HG03095 (cell line): ENCODE data around the gene NGF.

Experiments
- ATAC-seq: cut with Tn5 transposase; IDR thresholded peaks from one replicate; pipeline ENCODE4 v1.9.1; 2021; ENCODE audit warnings: moderate library complexity; ENCODE audit not compliant: unreplicated experiment

The NGF gene

GRCh38 chr1:115337276-115337632 lies 795 bp downstream of the NGF start:
- no peak for ATAC-seq

GRCh38 chr1:115336741-115337140 lies 1.3 kb downstream of the NGF start:
- ATAC-seq: no peak

DNA sequence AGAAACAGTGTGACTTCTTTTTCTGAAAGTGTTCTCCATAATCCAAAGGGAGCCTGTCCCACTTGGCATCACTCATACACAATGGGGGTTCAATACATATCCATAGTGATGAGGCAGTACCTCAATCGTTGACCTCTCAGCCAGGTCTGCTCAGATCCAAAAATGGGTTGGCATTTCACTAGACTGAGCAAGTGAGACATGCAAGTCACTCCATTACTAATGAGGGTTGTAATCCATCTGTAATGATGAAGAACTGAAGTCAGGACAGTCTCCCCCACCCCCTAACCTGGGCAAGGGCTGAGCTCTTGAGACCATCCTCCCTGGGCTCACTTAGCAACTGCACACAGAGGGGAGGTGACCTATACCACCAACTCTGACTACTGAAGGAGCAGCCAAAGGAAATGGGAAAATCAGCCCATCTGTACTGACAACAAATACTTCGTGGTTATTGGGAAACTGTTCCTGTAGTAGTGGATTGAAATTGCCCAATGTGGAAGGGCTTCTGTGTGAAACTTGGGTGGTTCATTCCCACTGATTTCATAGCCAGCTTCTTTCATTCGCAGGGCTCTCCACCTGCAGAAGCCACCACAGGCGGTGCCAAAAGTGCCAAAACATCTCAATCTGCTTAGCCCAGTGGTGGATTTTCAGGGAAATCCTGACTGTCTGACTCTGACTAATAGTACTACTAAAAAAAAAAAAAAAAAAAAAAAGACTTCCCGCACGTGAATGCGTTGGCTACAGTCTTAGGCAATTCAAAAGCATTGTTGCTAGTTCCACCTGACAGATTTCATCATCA lies 5.0 kb downstream of the NGF start:
- no peak for ATAC-seq

DNA sequence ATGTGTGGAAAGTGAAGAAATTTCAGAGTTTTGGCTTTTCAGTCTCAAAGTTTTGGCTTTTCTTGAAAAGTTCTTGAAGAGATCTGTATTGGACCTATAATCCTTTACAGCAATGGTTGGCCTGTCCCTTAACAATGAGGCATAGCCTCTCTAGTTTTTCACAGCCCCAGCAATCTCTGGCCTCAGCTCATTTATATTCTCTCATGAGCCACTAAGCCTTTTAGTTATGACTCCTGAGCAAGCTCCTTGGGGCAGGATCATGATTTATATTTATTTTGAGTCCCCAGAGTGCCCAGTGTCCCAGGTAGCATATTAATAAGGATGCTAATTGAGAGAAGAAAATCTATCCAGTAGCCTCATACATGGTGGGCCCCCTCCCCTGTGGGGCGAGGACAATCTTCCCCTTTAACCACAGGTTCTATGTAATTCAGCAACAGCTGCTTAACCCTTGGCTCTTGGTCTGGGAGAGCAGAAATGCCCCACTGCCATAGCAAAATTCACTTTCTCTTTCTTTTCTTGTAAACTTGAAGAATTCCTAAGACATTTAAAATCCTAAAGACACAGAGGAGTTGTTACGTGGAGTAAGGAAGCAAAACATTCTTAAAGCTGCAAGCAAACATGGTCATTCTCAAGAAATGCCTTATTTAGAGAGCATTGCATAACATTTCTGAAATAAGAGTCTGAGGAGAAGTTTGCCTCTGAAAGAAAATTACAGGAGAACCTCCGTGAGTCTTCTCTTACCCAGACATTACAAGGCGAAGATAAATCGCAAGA lies 6.3 kb downstream of the NGF start:
- ATAC-seq: no peak

GRCh38 chr1:115330480-115331013 lies 7.5 kb downstream of the NGF start:
- no peak for ATAC-seq

DNA sequence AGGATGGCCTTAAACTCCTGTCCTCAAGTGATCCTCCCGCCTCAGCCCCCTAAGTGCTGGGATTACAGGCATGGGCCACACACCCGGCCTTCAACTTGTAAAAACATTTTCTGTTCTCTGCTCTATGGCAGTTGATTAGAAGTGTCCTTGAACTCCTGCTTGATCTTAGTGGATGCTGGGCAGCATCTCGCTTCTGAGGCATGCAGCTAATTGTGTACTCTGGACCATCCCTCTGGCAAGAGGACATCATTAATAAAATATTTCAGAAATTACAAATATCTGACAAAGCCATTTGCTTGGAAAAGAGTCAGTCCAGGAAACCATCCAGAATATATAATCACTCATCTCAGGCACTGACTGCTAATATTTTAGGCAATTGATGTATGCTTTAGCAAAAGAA lies 8.1 kb downstream of the NGF start:
- no peak for ATAC-seq

GRCh38 chr1:115327270-115327669 lies 10.8 kb downstream of the NGF start:
- ATAC-seq: no peak

GRCh38 chr1:115326419-115326818 lies 11.6 kb downstream of the NGF start:
- no peak for ATAC-seq

DNA sequence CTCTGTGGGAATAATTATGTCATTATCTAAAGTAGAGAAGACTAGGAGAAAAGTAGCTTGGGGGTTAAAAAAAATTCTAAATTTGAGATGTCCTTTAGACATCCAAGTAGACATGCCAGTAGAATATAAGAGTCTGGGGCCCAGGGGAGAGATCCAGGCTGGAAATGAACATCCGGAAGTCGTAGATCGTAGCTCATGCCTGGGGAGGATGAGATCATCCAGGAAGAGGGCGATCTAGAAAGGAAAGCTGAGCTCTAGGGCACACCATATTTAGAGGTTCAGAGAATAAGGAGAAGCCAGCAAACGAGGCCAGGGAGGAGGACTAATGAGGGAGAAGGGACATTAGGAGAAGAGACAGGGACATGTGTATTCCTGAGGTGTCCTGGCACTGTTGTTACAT lies 12.2 kb downstream of the NGF start:
- no peak for ATAC-seq

GRCh38 chr1:115324649-115325420 lies 13.2 kb downstream of the NGF start:
- ATAC-seq: no peak

DNA sequence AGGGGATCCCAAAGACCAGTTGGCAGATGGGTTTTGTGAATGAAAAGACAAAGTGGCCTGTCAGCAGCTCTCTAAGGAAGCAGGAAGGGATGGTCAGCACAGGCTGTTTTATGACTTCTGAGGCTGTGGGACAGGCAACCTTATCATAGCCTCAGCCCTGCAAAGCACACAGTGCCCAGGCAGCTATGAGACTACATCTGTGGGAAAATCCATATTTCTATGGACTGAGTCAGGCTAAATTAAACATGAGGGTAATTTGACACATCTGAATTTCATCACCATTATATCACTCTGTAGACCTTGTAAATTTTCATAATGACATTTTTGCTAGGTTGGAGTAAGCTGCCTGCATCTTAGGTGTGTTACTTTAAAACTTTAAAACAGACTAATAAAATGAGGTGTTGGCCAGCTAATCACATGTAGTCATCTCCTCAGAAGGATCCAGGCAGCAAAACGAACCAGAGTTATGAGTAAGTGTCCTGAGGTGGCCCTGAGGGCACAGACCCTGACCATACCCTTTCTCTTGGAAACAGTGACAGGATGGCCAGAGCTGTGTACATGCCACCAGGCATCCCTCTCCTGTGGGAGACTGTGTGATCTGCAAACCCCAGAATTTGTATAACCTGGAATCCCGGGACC lies 14.6 kb downstream of the NGF start:
- ATAC-seq: no peak

- ATAC-seq: no peak
These were observed 15.4 kb downstream of the NGF start for GRCh38 chr1:115322631-115323030.

DNA sequence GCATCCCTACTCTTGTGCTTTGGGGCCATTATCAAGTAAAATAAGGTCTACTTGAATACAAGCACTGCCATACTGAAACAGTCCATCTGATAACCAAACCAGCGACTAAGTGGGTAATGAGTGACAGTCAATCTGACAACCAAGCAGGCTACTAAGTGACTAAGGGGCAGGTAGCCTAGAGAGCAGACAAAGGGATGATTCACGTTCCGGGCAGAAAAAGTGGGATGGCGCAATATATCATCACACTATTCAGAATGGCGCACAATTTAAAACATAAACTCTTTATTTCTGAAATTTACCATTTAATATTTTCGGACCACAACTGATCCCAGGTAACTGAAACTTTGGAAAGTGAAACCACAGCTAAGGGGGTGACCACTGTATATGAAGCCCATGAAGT lies 17.7 kb downstream of the NGF start:
- ATAC-seq: no peak

DNA sequence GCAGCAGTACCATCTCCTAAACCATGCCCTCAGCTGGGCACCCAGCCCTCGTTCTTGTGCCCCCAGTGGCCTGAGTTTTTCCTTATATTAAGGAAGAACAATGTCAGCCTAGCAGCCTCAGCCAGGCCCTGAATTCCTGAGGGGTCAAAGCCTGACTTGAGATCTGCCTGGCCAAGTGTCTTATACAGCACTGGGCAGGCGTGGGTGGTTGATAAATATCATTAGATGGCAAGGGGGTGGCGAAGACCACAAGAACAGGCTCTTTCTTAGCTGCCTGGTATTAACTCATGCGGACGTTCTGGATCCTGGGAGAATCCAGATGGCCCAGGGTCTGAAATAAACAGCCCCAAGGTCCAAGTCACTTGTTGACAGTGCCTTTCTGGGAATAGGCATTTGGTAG lies 18.3 kb downstream of the NGF start:
- ATAC-seq: no peak

DNA sequence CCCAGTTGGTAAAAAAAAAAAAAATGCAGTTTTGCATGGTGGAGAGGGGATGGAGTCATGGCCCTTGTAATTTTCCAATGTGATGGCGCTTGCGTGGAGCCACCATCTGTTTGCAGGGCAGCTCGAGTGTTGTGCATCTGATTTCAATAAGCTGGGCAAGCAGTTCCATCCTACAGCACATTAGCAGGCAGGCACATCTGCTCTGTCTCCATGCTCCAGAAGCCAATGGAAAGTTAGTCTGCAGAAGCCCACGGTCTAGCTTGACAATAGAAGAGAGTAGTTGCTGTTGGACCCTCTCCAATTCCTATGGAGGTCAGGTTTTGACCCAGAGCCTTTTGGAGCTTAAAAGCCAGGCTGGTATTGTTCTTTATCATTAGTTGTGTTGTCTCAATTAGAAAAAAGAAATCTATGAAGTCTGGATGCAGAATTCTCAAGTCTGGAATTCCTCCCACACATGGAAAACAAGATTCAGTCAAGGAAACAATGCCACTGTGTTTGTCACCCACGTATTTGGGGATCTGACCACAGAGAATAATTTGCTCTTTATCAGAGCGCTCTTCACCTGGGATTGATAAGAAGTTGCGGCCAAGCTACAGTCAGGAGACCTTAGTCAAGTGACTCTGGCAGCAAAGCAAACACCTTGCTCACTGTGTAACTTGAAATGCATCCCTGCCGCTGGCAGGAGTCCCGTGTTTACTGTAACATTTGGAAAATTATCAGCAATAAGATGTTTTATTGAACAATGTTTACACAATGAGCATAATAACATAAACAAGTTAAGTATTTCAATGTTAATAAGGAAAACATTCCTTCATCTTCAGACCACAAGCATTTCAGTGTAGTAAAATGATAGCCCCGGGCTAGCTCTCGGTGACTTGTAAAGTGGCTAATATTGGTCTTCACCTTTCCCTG lies 20.7 kb downstream of the NGF start:
- ATAC-seq: no peak

GRCh38 chr1:115314765-115315164 lies 23.3 kb downstream of the NGF start:
- ATAC-seq: no peak

DNA sequence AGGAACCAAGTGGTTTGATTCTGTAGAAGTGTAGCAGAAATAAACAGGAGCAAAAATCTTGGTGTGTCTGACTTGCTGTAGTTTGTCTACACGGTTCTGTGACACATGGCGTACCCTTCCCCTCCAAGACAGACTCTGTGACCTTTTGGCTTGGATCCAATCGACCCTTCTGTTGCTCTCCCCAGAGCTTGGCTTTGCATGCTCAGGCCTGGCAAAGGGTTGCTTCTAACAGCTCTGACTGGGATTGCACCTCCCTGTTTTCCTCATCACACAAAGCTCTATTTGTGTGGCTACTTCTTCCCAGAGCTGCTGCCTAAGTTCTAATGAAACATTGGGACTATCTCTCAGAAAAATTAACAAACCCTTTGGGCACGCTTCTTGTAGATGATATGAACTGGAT lies 24.0 kb downstream of the NGF start:
- ATAC-seq: no peak

DNA sequence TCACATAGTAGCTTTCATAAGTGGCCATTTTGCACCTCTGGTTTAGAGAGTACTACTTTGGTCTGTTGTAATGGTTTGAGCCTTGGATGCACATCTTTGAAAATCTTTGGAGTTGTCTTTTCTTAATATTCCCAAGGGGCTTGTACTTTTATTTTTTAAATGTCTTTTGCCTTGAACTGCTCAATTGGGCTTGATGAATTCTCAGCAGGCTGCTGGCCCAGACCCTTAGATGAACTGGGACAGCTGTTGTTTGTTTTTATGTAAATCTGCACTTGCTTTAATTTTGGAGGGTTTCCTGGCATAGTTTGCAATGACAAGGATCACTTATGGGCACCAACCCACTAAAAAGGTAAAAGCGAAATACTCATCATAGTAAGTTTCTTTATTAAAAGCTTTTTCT lies 24.9 kb downstream of the NGF start:
- ATAC-seq: no peak

DNA sequence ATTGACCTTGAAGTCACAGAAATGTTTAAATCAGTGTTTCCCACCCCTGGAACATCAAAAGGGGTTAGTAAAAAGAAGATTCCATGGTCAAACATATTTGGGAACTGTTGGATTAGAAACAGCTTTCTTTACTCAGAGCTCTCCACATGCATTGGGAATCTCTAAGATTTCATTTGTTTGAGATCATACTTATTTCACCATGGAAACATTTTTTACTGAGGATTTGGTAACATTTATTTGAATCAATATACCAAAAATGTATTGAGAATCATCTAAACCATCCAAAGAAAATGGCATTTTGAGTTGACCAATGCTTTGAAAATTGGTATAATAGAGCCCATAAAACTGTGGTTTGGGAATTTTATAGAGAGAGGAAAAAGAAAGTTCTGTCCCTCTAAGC lies 25.3 kb downstream of the NGF start:
- ATAC-seq: no peak

DNA sequence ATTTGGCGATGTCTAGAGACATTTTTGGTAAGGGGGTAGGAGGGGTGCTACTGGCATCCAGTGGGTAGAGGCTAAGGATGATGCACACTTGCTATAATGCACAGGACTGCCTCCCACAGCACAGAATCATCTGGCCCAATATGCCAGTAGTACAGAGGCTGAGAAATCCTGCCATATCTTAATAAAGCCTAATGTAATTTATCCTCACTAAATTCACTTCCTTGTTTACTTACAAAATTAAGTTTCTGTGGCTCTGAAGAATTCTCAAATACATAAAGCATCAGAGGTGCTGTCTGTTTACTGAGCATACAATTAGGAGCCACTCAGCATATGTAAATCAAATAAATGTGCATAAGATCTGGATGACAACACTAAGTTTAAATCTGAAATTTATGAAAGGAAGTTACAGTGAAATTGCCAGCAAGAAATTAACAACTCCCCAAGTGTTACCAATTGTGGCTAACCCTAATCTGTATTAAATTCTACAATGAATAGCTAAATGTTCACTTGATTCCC lies 26.5 kb downstream of the NGF start:
- no peak for ATAC-seq
